ENCODE data around the gene DES.

DNA sequence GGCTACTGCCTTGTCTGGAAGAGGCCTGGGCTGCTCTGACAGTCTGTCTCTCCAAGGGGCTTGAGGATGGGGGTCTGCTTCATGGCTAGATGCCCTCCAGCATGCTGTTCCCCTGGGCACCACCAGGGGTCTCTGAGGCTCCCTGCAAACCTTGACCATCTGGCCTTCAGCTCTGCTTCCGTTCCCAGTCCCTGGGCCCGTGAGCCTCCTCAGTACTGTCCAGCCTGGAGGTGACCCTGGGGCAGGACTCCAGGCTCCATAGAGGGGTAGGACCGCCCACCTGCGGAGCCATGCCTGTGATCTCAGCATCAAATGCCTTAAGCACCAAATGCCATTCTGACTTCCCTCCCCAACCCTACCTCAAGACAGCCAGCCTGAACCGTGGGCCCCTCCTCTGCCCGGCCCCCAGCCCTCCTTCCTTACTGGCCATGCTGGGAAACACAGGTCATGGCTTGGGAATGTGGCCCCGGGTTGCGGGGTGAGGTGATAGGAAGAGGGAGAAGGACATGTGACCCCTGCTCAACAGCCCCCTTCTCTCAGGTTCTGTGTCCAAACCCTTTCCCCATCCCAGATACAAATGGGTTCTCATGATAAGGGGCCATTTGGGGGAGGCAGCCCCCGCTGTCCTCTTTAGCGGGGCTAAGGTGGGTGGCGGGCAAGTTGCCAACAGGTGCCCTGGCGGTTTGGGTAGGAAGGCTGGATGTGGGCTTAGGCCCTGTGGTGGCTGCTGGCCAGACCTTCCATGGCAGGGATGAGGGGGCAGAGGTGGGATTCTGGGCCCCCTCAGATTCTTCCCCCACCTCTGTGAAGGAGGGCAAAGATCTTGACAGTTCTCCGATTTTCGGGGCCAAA, 41.5 kb downstream of the DES start:
- TF ChIP-seq, protein P1, sequence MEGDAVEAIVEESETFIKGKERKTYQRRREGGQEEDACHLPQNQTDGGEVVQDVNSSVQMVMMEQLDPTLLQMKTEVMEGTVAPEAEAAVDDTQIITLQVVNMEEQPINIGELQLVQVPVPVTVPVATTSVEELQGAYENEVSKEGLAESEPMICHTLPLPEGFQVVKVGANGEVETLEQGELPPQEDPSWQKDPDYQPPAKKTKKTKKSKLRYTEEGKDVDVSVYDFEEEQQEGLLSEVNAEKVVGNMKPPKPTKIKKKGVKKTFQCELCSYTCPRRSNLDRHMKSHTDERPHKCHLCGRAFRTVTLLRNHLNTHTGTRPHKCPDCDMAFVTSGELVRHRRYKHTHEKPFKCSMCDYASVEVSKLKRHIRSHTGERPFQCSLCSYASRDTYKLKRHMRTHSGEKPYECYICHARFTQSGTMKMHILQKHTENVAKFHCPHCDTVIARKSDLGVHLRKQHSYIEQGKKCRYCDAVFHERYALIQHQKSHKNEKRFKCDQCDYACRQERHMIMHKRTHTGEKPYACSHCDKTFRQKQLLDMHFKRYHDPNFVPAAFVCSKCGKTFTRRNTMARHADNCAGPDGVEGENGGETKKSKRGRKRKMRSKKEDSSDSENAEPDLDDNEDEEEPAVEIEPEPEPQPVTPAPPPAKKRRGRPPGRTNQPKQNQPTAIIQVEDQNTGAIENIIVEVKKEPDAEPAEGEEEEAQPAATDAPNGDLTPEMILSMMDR (IDR thresholded peaks at IDR 0.05) = peak; percentile 85
- no peak for TF ChIP-seq EZH2 (IDR thresholded peaks at IDR 0.05; ENCODE audit: borderline replicate concordance, insufficient read depth, low read depth, low read length, poor library complexity, severe bottlenecking)
